Dendritic cell treated with granulocyte-macrophage colony-stimulating factor and Interleukin-4, amounts not matched to agents 40 ng/mL and 50 ng/mL, for 4 days (primary cell): ENCODE measurements around the gene RBMS3.

Source experiments
- H3K27ac Mint-ChIP-seq: one replicate; pipeline ENCODE4 v1.8.0; 2022; ENCODE audit warnings: mild to moderate bottlenecking, mixed read lengths
- H3K27me3 Mint-ChIP-seq: one replicate; pipeline ENCODE4 v1.8.0; 2022; ENCODE audit warnings: mild to moderate bottlenecking, mixed read lengths
- H3K36me3 Mint-ChIP-seq: one replicate; pipeline ENCODE4 v1.8.0; 2022; ENCODE audit warnings: low read depth, mixed read lengths
- H3K4me1 Mint-ChIP-seq: one replicate; pipeline ENCODE4 v1.8.0; 2022; ENCODE audit warnings: low read depth, mixed read lengths
- H3K4me3 Mint-ChIP-seq: one replicate; pipeline ENCODE4 v1.8.0; 2022; ENCODE audit warnings: mild to moderate bottlenecking, moderate library complexity, mixed read lengths
- H3K9me3 Mint-ChIP-seq: one replicate; pipeline ENCODE4 v1.8.0; 2022; ENCODE audit warnings: mixed read lengths
- intact Hi-C: fragments of 100-400 bp; cut with micrococcal nuclease; formaldehyde crosslinking; loops from one replicate; pipeline ENCODE4 v1.15.0; 2022

Gene RBMS3

GRCh38 chr3:29627136-29628117, 346.6 kb downstream of the RBMS3 start:
- H3K9me3 Mint-ChIP-seq, result peaks cover 8% of the 10 kb centered on the region
- no peaks in the 10 kb centered on the region for H3K36me3 Mint-ChIP-seq
- H3K4me1 Mint-ChIP-seq, result no peaks in the 10 kb centered on the region
- intact Hi-C loops, result no loop called here
- peaks cover 8% of the 10 kb centered on the region for H3K27me3 Mint-ChIP-seq
- no peak overlapping the region for H3K27ac Mint-ChIP-seq
- no peak overlapping the region for H3K4me3 Mint-ChIP-seq

- intact Hi-C loops, result no loop called here
- no peaks in the 10 kb centered on the region for H3K36me3 Mint-ChIP-seq
- no peak overlapping the region for H3K4me3 Mint-ChIP-seq
- peaks cover 4% of the 10 kb centered on the region for H3K27me3 Mint-ChIP-seq
- H3K27ac Mint-ChIP-seq, result no peak overlapping the region
- peaks cover 8% of the 10 kb centered on the region for H3K9me3 Mint-ChIP-seq
- H3K4me1 Mint-ChIP-seq, result no peaks in the 10 kb centered on the region
Measured at GRCh38 chr3:29628795-29629194, 347.9 kb downstream of the RBMS3 start.

- intact Hi-C loops, result no loop called here
Measured at GRCh38 chr3:29635888-29636287, 355.0 kb downstream of the RBMS3 start.

GRCh38 chr3:29637068-29637467, 356.2 kb downstream of the RBMS3 start:
- no peak overlapping the region for H3K4me3 Mint-ChIP-seq
- no peaks in the 10 kb centered on the region for H3K36me3 Mint-ChIP-seq
- intact Hi-C loops, result no loop called here
- H3K9me3 Mint-ChIP-seq, result peaks cover 15% of the 10 kb centered on the region
- H3K27me3 Mint-ChIP-seq, result peaks cover 2% of the 10 kb centered on the region
- no peak overlapping the region for H3K27ac Mint-ChIP-seq
- H3K4me1 Mint-ChIP-seq, result no peaks in the 10 kb centered on the region

More at GRCh38 chr3:29635888-29636287, 355.0 kb downstream of the RBMS3 start:
- H3K9me3 Mint-ChIP-seq, result peaks cover 22% of the 10 kb centered on the region
- H3K27me3 Mint-ChIP-seq, result peaks cover 4% of the 10 kb centered on the region
- H3K27ac Mint-ChIP-seq, result no peak overlapping the region
- no peaks in the 10 kb centered on the region for H3K36me3 Mint-ChIP-seq
- H3K4me3 Mint-ChIP-seq, result no peak overlapping the region
- no peaks in the 10 kb centered on the region for H3K4me1 Mint-ChIP-seq

GRCh38 chr3:29639578-29640290, 358.9 kb downstream of the RBMS3 start:
- Mint-ChIP-seq H3K27ac (no peak overlapping the region), H3K9me3 (peaks cover 14% of the 10 kb centered on the region), H3K36me3 (no peaks in the 10 kb centered on the region), H3K4me1 (no peaks in the 10 kb centered on the region), H3K27me3 (peaks cover 9% of the 10 kb centered on the region), H3K4me3 (no peak overlapping the region)
- intact Hi-C loops, result no loop called here

- no peaks in the 10 kb centered on the region for H3K36me3 Mint-ChIP-seq
- intact Hi-C loops, result no loop called here
- H3K9me3 Mint-ChIP-seq, result no peaks in the 10 kb centered on the region
Measured at GRCh38 chr3:29642393-29643033, 361.6 kb downstream of the RBMS3 start.

GRCh38 chr3:29643034-29643425, 362.2 kb downstream of the RBMS3 start:
- intact Hi-C loops, result no loop called here
- Mint-ChIP-seq H3K36me3 (no peaks in the 10 kb centered on the region), H3K4me1 (no peaks in the 10 kb centered on the region), H3K4me3 (no peak overlapping the region), H3K9me3 (no peaks in the 10 kb centered on the region), H3K27me3 (peaks cover 14% of the 10 kb centered on the region), H3K27ac (no peak overlapping the region)

More at GRCh38 chr3:29642393-29643033, 361.6 kb downstream of the RBMS3 start:
- peaks cover 14% of the 10 kb centered on the region for H3K27me3 Mint-ChIP-seq
- H3K27ac Mint-ChIP-seq, result no peak overlapping the region
- H3K4me3 Mint-ChIP-seq, result no peak overlapping the region
- no peaks in the 10 kb centered on the region for H3K4me1 Mint-ChIP-seq

- Mint-ChIP-seq H3K27ac (no peak overlapping the region), H3K9me3 (no peaks in the 10 kb centered on the region), H3K36me3 (no peaks in the 10 kb centered on the region), H3K4me3 (no peak overlapping the region), H3K4me1 (no peaks in the 10 kb centered on the region), H3K27me3 (peaks cover 16% of the 10 kb centered on the region)
- intact Hi-C loops, result no loop called here
Measured at GRCh38 chr3:29644261-29644660, 363.4 kb downstream of the RBMS3 start.

- H3K27ac Mint-ChIP-seq, result no peak overlapping the region
- H3K9me3 Mint-ChIP-seq, result no peaks in the 10 kb centered on the region
- peaks cover 5% of the 10 kb centered on the region for H3K4me1 Mint-ChIP-seq
- intact Hi-C loops, result no loop called here
- H3K4me3 Mint-ChIP-seq, result no peak overlapping the region
- peaks cover 15% of the 10 kb centered on the region for H3K27me3 Mint-ChIP-seq
- H3K36me3 Mint-ChIP-seq, result no peaks in the 10 kb centered on the region
Measured at GRCh38 chr3:29644956-29645636, 364.2 kb downstream of the RBMS3 start.

GRCh38 chr3:29646043-29646442, 365.2 kb downstream of the RBMS3 start:
- Mint-ChIP-seq H3K27ac (no peak overlapping the region), H3K4me1 (peaks cover 10% of the 10 kb centered on the region), H3K27me3 (peaks cover 16% of the 10 kb centered on the region), H3K4me3 (no peak overlapping the region), H3K36me3 (no peaks in the 10 kb centered on the region), H3K9me3 (no peaks in the 10 kb centered on the region)
- intact Hi-C loops, result no loop called here

GRCh38 chr3:29649815-29650547, 369.1 kb downstream of the RBMS3 start:
- H3K9me3 Mint-ChIP-seq, result no peaks in the 10 kb centered on the region
- intact Hi-C loops, result no loop called here
- no peak overlapping the region for H3K27ac Mint-ChIP-seq
- H3K27me3 Mint-ChIP-seq, result peaks cover 26% of the 10 kb centered on the region
- H3K4me1 Mint-ChIP-seq, result peaks cover 10% of the 10 kb centered on the region
- no peak overlapping the region for H3K4me3 Mint-ChIP-seq
- H3K36me3 Mint-ChIP-seq, result no peaks in the 10 kb centered on the region

GRCh38 chr3:29653680-29654079, 372.8 kb downstream of the RBMS3 start:
- H3K27me3 Mint-ChIP-seq, result peaks cover 23% of the 10 kb centered on the region
- H3K4me1 Mint-ChIP-seq, result peaks cover 10% of the 10 kb centered on the region
- H3K9me3 Mint-ChIP-seq, result no peaks in the 10 kb centered on the region
- no peak overlapping the region for H3K4me3 Mint-ChIP-seq
- no peaks in the 10 kb centered on the region for H3K36me3 Mint-ChIP-seq
- intact Hi-C loops, result no loop called here
- no peak overlapping the region for H3K27ac Mint-ChIP-seq
